Stimulated activated CD8-positive, alpha-beta memory T cell treated with anti-CD3 and anti-CD28 coated beads, Interleukin-15, amount 100 ng/mL, for 1 hour (primary cell): ENCODE results near the gene NONO.
"Not testable (repeated sequence)": the region's sequence is repeated elsewhere in the genome, so short reads cannot be mapped to it uniquely, and the experiment has no call there.

Experiments used
- DNase-seq: peaks from one replicate; pipeline ENCODE4 v3.0.0-alpha.2; 2020; ENCODE audit warnings: low read depth

Gene NONO

DNA sequence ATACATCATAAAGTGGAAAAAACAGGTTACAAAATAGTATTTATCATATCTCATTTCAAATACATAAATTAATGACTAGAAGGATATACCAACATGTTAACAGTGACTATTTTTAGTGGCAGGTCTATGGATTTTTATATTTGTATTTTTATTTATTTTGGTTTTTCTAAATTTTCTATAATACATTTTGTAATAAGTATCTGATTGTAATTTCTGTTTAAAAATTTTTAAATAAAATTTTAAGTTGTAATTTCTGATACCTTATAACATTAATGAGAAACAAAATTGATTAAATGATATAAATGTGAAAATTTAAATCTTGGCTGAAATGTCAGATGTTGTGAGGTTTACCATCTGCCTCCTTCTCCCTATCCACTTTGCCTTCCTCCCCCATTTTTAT is 2.5 kb downstream of the NONO start:
- no peak for DNase-seq

DNA sequence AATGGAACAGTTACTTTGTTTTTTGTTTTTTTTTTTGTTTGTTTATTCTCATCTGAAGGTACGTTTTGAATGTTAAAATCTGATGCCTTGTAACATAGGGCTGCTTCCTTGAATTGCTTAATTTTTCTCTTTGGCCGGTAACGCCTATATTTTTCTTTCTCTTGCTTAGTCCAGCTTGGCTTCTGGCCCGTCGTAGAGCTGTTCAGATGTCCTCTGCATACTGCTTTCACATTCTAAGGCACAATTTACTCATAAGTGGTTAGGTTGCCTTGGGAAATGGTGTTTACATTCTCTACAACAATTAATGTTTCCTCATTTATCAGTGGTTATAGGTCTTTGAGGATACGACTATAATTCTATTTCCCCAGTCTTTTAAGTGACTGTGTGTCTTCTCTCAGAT is 7.9 kb downstream of the NONO start:
- no peak for DNase-seq

DNA sequence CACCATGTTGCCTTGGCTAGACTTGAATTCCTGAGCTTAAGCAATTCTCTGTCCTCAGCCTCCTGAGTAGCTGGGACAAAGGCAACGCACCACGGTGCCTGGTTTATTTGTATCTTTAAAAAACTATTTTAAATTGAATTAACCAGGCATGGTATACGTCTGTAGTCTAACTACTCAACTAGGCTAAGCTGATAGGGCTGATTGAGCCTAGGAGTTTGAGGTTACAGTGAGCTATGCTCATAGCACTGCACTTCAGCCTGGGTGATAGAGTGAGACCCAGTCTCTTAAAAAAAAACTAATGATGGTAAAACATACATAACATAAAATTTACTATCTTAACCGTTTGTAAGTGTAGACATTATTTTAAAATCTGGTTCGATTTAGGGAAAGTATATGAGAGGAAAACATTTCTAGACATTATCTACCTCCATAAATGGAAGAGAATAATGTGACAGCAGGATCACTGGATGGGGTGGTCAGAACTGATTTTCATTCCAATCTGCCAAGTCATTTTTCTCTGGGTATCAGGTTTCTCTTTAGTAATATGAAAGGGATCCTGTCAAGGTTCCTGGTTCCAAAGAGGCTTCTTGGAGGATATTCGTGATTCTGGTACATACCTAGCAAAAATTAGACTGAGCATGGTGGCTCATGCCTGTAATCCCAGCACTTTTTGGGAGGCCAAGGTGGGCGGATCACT is 9.4 kb downstream of the NONO start:
- no peak for DNase-seq

DNA sequence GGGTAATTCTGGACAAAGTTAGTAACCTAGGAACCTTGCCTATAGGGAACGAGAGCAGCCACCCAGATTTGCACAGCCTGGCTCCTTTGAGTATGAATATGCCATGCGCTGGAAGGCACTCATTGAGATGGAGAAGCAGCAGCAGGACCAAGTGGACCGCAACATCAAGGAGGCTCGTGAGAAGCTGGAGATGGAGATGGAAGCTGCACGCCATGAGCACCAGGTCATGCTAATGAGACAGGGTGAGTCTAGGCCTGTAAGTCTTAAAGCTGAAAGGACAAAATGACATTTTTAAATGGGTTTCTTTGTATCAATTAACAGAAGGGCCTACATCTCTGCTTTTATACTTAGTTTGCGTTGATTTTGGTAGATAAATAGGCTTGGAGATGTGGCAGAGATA is 13.4 kb downstream of the NONO start:
- no peak for DNase-seq

DNA sequence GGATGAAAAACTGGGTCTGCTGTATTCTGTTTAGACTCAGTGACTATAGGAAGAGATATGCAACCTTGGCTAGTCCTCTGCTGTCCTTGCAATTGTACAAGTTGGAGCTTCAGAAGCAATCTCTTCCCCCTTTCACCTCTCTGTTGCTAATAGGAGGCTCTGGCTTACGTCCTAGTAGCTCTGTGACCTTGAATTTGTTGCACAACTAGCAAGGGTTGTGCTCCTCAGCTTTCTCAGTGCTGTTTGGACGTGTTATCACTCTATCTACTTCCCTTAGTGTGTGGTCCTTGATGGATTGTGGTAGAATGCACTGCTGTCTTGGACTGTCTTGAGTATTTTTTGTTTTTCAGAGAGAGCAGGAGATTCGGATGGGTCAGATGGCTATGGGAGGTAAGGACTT is 14.7 kb downstream of the NONO start:
- DNase-seq: no peak

DNA sequence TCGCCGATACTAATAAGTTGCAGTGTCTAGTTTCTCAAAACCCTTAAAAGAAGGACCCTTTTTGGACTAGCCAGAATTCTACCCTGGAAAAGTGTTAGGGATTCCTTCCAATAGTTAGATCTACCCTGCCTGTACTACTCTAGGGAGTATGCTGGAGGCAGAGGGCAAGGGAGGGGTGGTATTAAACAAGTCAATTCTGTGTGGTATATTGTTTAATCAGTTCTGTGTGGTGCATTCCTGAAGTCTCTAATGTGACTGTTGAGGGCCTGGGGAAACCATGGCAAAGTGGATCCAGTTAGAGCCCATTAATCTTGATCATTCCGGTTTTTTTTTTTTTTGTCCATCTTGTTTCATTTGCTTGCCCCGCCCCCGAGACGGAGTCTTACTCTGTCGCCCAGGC is 16.6 kb downstream of the NONO start:
- DNase-seq: not testable (repeated sequence)

DNA sequence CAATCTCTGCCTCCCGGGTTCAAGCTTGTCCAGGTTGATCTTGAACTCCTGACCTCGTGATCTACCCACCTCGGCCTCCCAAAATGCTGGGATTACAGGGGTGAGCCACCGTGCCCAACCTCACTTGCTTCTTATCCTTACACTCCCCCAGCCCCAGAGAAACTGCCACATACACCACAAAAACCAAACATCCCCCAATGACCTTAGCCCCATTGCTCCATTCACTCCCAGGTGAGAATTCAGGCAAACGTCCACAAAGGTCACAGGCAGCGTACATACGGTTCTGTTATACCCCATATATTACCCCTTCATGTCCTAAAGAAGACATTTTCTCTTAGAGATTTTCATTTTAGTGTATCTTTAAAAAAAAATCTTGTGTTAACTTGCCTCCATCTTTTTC is 17.1 kb downstream of the NONO start:
- not testable (repeated sequence) for DNase-seq

DNA sequence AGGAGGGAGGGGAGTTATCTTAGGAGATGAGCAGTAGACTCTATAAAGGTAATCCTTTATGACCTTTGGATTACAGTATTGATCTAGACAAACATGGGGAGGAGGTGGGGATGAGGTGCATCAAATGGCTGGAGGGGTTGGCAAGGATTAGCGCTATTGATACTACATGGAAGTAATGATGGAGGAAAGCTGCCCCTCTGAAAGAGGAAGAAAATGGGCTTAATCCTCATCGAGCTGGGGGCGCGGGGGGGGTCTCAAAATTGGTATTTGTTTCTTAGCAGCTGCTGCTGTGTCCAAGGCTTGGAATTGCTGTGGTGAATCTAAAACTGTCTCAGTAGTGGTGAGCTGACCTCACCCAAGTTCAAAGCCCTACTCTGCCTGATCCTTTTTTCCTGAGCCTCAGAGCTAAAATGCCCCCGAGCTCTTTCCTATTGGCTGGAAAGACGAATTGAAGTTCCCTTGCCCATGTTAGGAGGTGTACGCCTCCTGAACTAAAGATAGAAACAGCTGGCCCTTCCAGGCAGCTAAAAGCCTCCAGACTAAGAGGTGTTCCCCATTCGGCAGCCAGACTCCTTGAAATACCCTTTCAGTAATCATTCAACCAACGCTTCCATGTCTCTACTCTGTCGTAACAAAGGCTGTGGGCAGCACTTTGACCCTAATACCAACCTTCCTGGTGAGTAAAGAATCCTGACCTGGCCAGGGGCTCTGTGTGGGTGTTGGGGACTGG is 17.9 kb downstream of the NONO start, which contains the start of gene ITGB1BP2:
ITGB1BP2 (plus strand) TSS at position 556 of the 730 bp plus-strand sequence; CDS start at position 613, 57 bp downstream.
- no peak for DNase-seq

DNA sequence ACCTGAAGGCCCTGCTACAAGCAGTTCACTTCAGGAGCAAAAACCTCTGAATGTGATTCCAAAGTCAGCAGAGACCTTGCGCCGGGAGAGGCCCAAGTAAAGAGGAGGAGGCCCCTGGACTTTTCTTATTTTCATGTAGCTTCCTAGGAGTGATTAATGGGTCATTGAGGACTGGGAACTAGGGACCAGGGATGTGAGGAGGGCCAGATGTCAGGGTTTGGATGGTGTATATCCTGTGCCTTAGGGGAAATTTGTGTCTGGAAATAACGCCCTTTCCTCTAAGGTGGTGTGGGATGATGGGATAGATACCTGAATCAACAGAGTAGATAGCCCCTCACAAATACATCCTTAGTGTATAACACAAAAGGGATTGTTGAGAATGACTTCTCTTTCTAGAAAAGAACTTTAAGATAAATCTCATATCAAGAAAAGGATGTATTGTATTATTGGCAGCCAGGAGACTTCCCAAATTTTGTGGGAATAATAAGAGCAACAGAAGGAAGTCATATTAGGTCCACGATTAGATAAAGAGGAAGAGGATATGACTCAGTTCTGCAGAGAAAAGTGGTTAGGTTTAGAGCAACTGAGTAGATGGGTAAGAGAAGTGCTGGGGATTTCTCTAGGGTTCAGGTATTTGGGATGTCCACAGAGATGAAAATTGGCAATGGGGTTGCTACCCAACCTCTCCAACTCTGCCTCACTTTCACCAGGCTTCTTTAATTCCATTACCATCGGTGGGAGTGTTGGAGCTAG is 19.2 kb downstream of the NONO start:
- no peak for DNase-seq

DNA sequence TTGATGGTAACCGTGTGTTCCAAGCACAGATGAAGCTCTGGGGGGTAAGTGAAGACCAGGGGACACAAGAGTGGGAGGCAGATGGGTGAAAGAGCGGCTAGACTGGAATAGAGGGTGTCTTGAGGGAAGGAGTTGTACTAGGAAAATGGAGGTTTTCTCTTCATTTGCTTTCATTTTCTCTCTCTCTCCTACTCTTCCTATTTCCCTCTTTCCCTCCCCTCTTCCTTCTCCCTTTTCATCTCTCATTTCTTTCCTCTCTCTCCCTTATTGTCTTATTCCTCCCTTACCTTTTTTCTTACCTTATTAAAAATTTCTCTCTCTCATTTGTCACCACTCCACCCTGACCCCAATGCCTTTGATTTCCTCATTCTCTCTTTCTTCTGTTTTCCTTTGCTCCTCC is 21.1 kb downstream of the NONO start:
- DNase-seq: no peak

DNA sequence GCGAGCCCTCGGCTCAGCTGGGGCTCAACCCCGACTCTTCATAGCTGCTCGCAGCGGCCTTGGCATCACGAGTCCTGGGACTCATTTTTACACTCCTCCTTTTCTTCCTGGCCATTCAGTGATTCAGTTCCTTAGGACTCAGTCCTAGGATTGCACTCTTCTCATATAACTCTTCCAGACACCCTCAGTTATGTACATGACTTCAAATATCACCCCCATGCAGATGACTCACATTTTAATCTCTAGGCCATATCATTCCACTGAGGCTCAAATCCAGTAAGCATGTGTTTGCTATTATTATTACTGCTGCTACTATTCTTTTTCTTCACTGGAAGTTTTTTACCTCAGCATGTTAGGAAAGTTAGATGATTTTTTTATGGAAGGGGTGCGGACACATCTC is 32.5 kb downstream of the NONO start:
- no peak for DNase-seq

DNA sequence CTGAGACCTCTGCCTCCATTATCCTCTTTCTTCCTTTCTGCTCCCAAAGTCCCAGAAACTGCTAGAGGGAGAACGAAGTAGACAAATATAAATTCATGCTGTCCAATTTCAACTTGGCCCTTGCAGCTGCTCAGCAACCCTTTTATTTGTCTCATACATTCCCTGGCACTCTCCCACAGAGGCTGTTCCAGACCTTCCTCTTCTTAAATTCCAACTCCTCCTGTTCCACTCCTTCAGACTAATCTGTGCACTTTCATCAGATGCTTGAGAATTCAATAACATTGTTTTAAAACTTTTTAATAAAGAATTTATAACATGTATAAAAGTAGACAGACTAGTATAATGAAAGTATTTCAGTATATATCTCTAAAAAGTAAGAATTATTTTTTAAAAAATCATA is 33.5 kb downstream of the NONO start:
- not testable (repeated sequence) for DNase-seq

DNA sequence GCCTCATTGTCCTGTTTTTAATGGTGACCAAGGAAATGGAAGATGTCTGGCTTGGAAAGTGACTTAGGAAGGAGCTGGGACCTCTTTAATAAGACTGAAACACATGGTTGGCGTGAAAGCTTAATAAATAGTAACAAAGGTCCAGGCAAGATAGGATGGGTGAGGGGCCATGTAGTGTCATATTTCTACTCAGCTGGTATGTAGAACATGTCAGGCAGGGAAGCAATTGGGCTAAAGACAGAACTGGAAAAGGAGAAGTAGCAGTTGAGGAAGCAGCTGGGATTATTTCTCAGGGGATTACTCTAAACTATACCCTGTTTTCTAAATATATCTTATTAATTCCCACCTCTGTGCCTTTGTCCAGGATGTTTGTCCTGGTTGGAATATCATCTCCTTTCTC is 36.7 kb downstream of the NONO start:
- no peak for DNase-seq

DNA sequence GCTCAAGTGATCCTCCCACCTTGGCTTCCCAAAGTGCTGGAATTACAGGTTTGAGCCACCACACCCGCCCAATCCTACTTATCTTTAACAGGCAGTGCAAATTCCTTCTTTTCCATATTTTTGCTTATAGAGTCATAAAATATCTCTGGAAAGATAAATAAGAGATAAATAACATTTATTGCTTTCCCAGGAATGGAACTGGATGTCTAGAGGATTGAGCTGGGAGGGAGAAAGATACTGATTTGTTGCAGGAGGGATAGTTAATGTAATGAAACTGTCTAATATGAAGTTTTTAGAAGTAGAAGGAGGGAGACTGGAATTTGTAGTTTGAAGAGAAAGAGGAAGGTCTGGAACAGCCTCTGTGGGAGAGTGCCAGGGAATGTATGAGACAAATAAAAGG is 38.3 kb downstream of the NONO start:
- DNase-seq: no peak

DNA sequence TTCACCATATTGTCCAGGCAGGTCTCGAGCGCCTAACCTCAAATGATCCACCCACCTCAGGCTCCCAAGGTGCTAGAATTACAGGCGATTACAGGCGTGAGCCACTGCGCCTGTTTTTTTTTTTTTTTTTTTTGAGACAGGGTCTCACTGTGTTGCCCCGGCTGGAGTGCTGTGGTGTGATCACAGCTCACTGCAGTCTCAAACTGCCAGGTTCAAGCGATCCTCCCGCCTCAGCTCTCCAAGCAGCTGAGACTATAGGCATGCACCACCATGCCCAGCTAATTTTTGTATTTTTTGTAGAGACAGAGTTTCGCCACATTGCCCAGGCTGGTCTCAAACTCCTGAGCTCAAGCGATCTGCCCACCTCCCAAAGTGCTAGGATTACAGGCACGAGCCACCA is 41.0 kb downstream of the NONO start:
- not testable (repeated sequence) for DNase-seq

DNA sequence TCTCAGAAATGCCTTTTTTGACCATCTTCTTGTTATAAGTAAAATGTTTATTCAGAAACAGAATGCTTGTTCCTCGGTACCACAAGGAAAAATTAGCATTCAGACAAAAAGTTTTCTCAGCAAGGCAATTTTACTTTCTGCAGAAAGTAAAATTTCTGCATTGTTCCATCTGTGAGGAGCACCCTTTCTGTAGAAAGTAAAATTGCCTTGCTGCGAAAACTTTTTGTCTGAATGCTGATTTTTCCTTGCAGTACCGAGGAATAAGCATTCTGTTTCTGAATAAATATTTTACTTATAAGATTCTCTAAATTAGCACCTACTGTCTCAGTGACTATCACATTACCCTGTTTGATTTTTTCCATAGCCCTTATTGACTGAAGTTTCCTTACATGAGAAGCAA is 43.0 kb downstream of the NONO start:
- DNase-seq: no peak

DNA sequence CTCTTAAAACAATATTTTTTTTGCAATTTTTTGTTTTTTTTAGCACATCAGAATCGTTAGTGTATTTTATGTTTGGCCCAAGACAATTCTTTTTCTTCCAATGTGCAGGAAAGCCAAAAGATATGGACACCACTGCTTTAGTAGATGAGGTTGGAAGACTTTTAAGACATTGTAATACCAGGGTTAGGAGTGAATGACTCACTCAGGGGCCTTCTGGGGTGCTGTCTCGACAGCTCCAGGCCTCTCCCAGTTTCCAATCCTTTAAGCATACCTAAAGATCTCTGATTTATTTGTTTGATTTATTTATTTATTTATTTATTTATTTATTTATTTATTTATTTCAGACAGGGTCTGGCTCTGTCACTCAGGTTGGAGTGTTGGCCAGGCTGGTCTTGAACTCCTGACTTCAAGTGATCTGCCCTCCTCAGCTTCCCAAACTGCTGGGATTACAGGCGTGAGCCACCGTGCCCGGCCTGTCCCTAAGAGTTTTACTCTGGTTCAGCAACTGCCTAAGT is 65.8 kb downstream of the NONO start:
- DNase-seq: not testable (repeated sequence)

DNA sequence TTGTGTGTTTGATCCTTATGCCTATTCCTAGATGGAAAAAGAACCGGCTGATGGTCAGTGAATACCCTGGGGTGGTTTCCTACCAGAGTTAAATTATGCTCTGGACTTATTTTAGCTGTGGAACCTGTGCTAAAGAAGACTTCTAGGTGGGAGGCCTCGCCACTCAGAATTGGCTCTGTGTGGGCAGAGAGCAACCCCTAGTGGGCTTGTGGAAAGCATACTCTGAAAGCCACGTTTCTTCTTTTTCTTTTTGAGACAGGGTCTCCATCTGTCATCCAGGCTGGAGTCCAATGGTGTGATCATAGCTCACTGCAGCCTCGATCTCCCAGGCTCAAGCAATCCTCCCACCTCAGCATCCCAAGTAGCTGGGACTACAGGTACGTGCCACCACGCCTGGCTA is 66.4 kb downstream of the NONO start:
- DNase-seq: not testable (repeated sequence)
